B cell (primary cell): ENCODE data around the gene TRAPPC11. TPM values are rescaled to one million over a fixed set of nuclear protein-coding genes. Genes with fewer than 3 reads are reported as not detected.

Experiments
- ATAC-seq: fragments of 200-7000 bp; cut with Tn5 transposase; one replicate; pipeline ENCODE4 v1.10.0; 2021; ENCODE audit warnings: low read depth, mild to moderate bottlenecking, moderate number of reproducible peaks, moderate library complexity
- CTCF ChIA-PET: fragments of 350-600 bp; sonication (Branson Sonifier 250); formaldehyde crosslinking; loops from one replicate; lab custom pipeline; 2021; ENCODE audit warnings: antibody characterized with exemption, inconsistent platforms; lab: Charles Lee
- POLR2A ChIA-PET: fragments of 350-600 bp; sonication (Branson Sonifier 250); formaldehyde crosslinking; loops from one replicate; lab custom pipeline; 2021; ENCODE audit warnings: antibody characterized with exemption; lab: Charles Lee
- DNase-seq: peaks from one replicate; pipeline ENCODE4 v3.0.0; 2013
- H2AFZ ChIP-seq: 2 replicates; pipeline ENCODE4 v1.6.1; 2012; ENCODE audit warnings: mild to moderate bottlenecking, low read depth, low read length; ENCODE audit not compliant: insufficient read depth, poor library complexity, severe bottlenecking
- H3K27ac ChIP-seq, 2 donors: 1 replicate in 1 of 2; 2 replicates in 1 of 2; pipeline ENCODE4 v1.5.1; 2012 to 2013; ENCODE audit warnings: low read length in 2 of 2, mild to moderate bottlenecking in 2 of 2, moderate library complexity in 1 of 2
- H3K27me3 ChIP-seq, 4 experiments: fragments of 200-600 bp in 1 of 4; sonication (generic) in 1 of 4; replicated peaks in 1 of 4; 1 replicate in 2 of 4; 2 replicates in 2 of 4; pipeline versions ENCODE4 v1.6.1 to v1.7.0; 2013 to 2016; ENCODE audit warnings: low read length in 3 of 4, mild to moderate bottlenecking in 2 of 4, mixed read lengths in 1 of 4, moderate library complexity in 1 of 4; ENCODE audit not compliant: insufficient read depth in 4 of 4, control insufficient read depth in 3 of 4; ENCODE audit errors: control extremely low read depth in 1 of 4
- H3K36me3 ChIP-seq, 2 experiments: replicated peaks in 1 of 2; 1 replicate in 1 of 2; 2 replicates in 1 of 2; pipeline versions ENCODE4 v1.6.1 to v1.7.1; 2013; ENCODE audit warnings: low read length in 1 of 2; ENCODE audit not compliant: insufficient read depth in 2 of 2, control insufficient read depth in 1 of 2; ENCODE audit errors: control extremely low read depth in 1 of 2, extremely low read depth in 1 of 2
- H3K4me1 ChIP-seq, 2 donors: fragments of 200-600 bp in 1 of 2; sonication (generic) in 1 of 2; 1 replicate in 1 of 2; 2 replicates in 1 of 2; pipeline versions ENCODE4 v1.5.1 to v1.6.1; 2013 to 2017; ENCODE audit warnings: low read length in 2 of 2; ENCODE audit not compliant: control insufficient read depth in 2 of 2, insufficient read depth in 2 of 2
- H3K4me2 ChIP-seq: replicated peaks from 2 replicates; pipeline ENCODE3; 2012; ENCODE audit warnings: mild to moderate bottlenecking, low read depth, low read length; ENCODE audit not compliant: poor library complexity, severe bottlenecking
- H3K4me3 ChIP-seq, 5 experiments: fragments of 200-600 bp in 1 of 5; sonication (generic) in 1 of 5; 1 replicate in 3 of 5; 2 replicates in 2 of 5; pipeline versions ENCODE4 v1.5.1 to v1.7.0; 2011 to 2016; ENCODE audit warnings: low read length in 4 of 5, mild to moderate bottlenecking in 4 of 5, low read depth in 2 of 5, control low read depth in 1 of 5, moderate library complexity in 1 of 5; ENCODE audit not compliant: insufficient read depth in 1 of 5; ENCODE audit errors: control extremely low read depth in 1 of 5, extremely low read depth in 1 of 5
- H3K79me2 ChIP-seq: fragments of 200-600 bp; sonication (generic); one replicate; pipeline ENCODE4 v1.6.0; 2016; ENCODE audit warnings: low read length; ENCODE audit not compliant: control insufficient read depth, insufficient read depth
- H3K9ac ChIP-seq: fragments of 200-600 bp; sonication (generic); 2 replicates; pipeline ENCODE4 v1.6.1; 2017; ENCODE audit warnings: mild to moderate bottlenecking, low read length, moderate library complexity
- H3K9me3 ChIP-seq, 3 donors: one replicate each; pipeline versions ENCODE4 v1.6.1 to v1.7.1; 2013; ENCODE audit warnings: low read length in 2 of 3; ENCODE audit not compliant: control insufficient read depth in 2 of 3, insufficient read depth in 1 of 3; ENCODE audit errors: control extremely low read depth in 1 of 3
- H4K20me1 ChIP-seq: 2 replicates; pipeline ENCODE4 v1.6.0; 2012; ENCODE audit warnings: mild to moderate bottlenecking, low read length; ENCODE audit not compliant: insufficient read depth, control insufficient read depth, poor library complexity, severe bottlenecking
- H3K27ac Mint-ChIP-seq: one replicate; pipeline ENCODE4 v1.8.0; 2021; ENCODE audit warnings: mixed read lengths
- H3K27me3 Mint-ChIP-seq: one replicate; pipeline ENCODE4 v1.8.0; 2021; ENCODE audit warnings: mixed read lengths
- H3K4me1 Mint-ChIP-seq: one replicate; pipeline ENCODE4 v1.8.0; 2021; ENCODE audit warnings: mixed read lengths
- H3K4me3 Mint-ChIP-seq: one replicate; pipeline ENCODE4 v1.8.0; 2021; ENCODE audit warnings: mixed read lengths
- H3K9me3 Mint-ChIP-seq: one replicate; pipeline ENCODE4 v1.8.0; 2022; ENCODE audit warnings: mixed read lengths; ENCODE audit not compliant: insufficient read depth
- EZH2 ChIP-seq: IDR thresholded peaks from 2 replicates; pipeline ENCODE4 v1.6.1; 2012; ENCODE audit warnings: borderline replicate concordance, low read depth, mild to moderate bottlenecking, moderate library complexity, low read length; ENCODE audit not compliant: insufficient read depth, poor library complexity, severe bottlenecking
- WGBS: methylation state at CpG from one replicate; pipeline ENCODE4 v1.1.5; 2013; ENCODE audit warnings: missing lambda C conversion rate; ENCODE audit not compliant: insufficient coverage; 5-methylcytosine and 5-hydroxymethylcytosine counted together
- intact Hi-C: fragments of 100-400 bp; cut with micrococcal nuclease; formaldehyde crosslinking; loops from one replicate; pipeline ENCODE4 v1.10.0; 2022
- polyA plus RNA-seq: library from polyadenylated mRNA; depleted of rRNA; stranded (reverse); fragments of >200 nt; gene quantifications from 2 replicates; pipeline ENCODE4 v1.2.3, GENCODE V29; 2012
- total RNA-seq, 2 donors: library from RNA; stranded (reverse); fragments of 120-200 nt in 1 of 2; gene quantifications; 1 replicate in 1 of 2; 2 replicates in 1 of 2; pipeline versions ENCODE4 v1.2.3 to v1.2.4, GENCODE V29; 2013 to 2022
- TF ChIP-seq, protein P1 (sequence below): fragments of 200-600 bp; IDR thresholded peaks from one replicate; pipeline ENCODE4 v1.8.0; 2022; ENCODE audit warnings: antibody characterized with exemption, mild to moderate bottlenecking

The TRAPPC11 gene
- total and polyA plus RNA-seq, 2 donors (not counting 1 experiment from before 2014, with no cell fraction given): 23.5 to 53.8 TPM

- no peak for ATAC-seq
- peaks cover 0 to 10% of the 10 kb centered on the region in 2 experiments for H3K36me3 ChIP-seq
- H3K27ac ChIP-seq: peak overlapping the region; percentile 70 to 90
- Mint-ChIP-seq H3K4me1 (peaks cover 26% of the 10 kb centered on the region), H3K27ac (peak overlapping the region; percentile 93), H3K9me3 (no peaks in the 10 kb centered on the region), H3K27me3 (no peaks in the 10 kb centered on the region), H3K4me3 (peak overlapping the region; percentile 93)
- no peaks in the 10 kb centered on the region for H3K9me3 ChIP-seq
- TF ChIP-seq, protein P1, sequence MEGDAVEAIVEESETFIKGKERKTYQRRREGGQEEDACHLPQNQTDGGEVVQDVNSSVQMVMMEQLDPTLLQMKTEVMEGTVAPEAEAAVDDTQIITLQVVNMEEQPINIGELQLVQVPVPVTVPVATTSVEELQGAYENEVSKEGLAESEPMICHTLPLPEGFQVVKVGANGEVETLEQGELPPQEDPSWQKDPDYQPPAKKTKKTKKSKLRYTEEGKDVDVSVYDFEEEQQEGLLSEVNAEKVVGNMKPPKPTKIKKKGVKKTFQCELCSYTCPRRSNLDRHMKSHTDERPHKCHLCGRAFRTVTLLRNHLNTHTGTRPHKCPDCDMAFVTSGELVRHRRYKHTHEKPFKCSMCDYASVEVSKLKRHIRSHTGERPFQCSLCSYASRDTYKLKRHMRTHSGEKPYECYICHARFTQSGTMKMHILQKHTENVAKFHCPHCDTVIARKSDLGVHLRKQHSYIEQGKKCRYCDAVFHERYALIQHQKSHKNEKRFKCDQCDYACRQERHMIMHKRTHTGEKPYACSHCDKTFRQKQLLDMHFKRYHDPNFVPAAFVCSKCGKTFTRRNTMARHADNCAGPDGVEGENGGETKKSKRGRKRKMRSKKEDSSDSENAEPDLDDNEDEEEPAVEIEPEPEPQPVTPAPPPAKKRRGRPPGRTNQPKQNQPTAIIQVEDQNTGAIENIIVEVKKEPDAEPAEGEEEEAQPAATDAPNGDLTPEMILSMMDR: no peak
- no peak for TF ChIP-seq EZH2
- peak overlapping the region; percentile 62 to 91 (median 87) for H3K4me3 ChIP-seq
- intact Hi-C loops: loop anchor here (1.0 to 5.0 kb wide), 6 partner anchors 156 to 1483 kb away; partner anchors contain the start of genes CDKN2AIP, DCTD and SLC25A4
- H3K9ac ChIP-seq: peak overlapping the region; percentile 76
- no peak for DNase-seq
- peaks cover 17 to 24% of the 10 kb centered on the region in 2 donors for H3K4me1 ChIP-seq
- peak overlapping the region; percentile 81 for H3K4me2 ChIP-seq
- WGBS: 0% methylated on average over 5 of the region's 10 CpGs
- no peaks in the 10 kb centered on the region for H3K27me3 ChIP-seq
- peaks cover 5% of the 10 kb centered on the region for H4K20me1 ChIP-seq
- ChIA-PET POLR2A (interaction anchor here (0.6 to 1.2 kb wide), 3 partner anchors 151 to 1766 kb away, joined by 3 to 8 read pairs (median 3); partner anchors contain the start of gene ING2), CTCF (interaction anchor here (0.9 kb wide), 1 partner anchor 82 kb away, joined by 3 read pairs; no protein-coding TSS in a partner anchor)
- H2AFZ ChIP-seq: peak overlapping the region; percentile 92
- peaks cover 59% of the 10 kb centered on the region for H3K79me2 ChIP-seq
Measured at GRCh38 chr4:183659872-183660242, 764 bp downstream of the TRAPPC11 start.

DNA sequence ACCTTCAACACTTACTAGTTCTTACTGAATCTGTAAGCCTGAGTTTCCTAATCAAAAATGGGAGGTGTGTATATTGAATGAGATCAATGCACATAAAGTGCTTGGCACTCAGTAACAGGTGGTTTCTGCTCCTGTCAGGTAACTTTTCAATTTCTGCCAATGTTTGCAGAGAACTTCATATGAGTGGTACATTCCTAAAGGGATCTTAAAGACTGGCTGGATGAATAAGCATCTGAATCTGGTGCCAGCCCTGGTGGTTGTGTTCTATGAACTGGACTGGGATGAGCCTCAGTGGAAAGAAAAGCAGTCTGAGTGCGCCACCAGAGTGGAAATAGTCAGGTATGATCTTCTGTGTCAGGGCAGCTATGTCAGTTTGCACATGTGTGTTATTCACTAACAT lies 7.0 kb downstream of the TRAPPC11 start:
- ATAC-seq (no peak), DNase-seq (no peak)
- H3K27me3 ChIP-seq: no peaks in the 10 kb centered on the region
- 100% methylated on average over 1 of the region's 1 CpG for WGBS
- Mint-ChIP-seq H3K4me1 (peaks cover 6% of the 10 kb centered on the region), H3K27ac (no peak overlapping the region), H3K9me3 (no peaks in the 10 kb centered on the region), H3K4me3 (no peak overlapping the region), H3K27me3 (no peaks in the 10 kb centered on the region)
- TF ChIP-seq, protein P1: no peak
- no peak for TF ChIP-seq EZH2
- H3K4me1 ChIP-seq: no peaks in the 10 kb centered on the region
- peaks cover 33% of the 10 kb centered on the region for H3K79me2 ChIP-seq
- intact Hi-C loops: no loop called here
- H3K4me2 ChIP-seq: no peak overlapping the region
- no peaks in the 10 kb centered on the region for H3K9me3 ChIP-seq
- H3K36me3 ChIP-seq: peaks cover 9 to 56% of the 10 kb centered on the region in 2 experiments
- H2AFZ ChIP-seq: no peak overlapping the region
- no peak overlapping the region for H3K4me3 ChIP-seq
- H3K27ac ChIP-seq: no peak overlapping the region
- peaks cover 9% of the 10 kb centered on the region for H4K20me1 ChIP-seq
- POLR2A ChIA-PET: no interaction called here
- no peak overlapping the region for H3K9ac ChIP-seq
- CTCF ChIA-PET: no interaction called here
